Lower lobe of right lung (tissue), 2 donors: ENCODE data around the gene TMEM54. TPM values are rescaled to one million over a fixed set of nuclear protein-coding genes. Genes with fewer than 3 reads are reported as not detected.

Experiments
- ATAC-seq, 2 donors: fragments of 200-7000 bp; cut with Tn5 transposase; one replicate each; pipeline ENCODE4 v1.9.1; 2020 to 2022; ENCODE audit warnings: mild to moderate bottlenecking in 2 of 2, moderate library complexity in 2 of 2
- DNase-seq: peaks from one replicate; pipeline ENCODE4 v3.0.0-alpha.2; 2020
- H3K27ac ChIP-seq: fragments of 200-600 bp; one replicate; pipeline ENCODE4 v1.8.0; 2022
- H3K27me3 ChIP-seq: fragments of 200-600 bp; one replicate; pipeline ENCODE4 v1.8.0; 2022; ENCODE audit warnings: low read depth
- H3K36me3 ChIP-seq: fragments of 200-600 bp; one replicate; pipeline ENCODE4 v1.8.0; 2022; ENCODE audit warnings: mild to moderate bottlenecking
- H3K4me1 ChIP-seq: fragments of 200-600 bp; one replicate; pipeline ENCODE4 v1.8.0; 2022
- H3K4me3 ChIP-seq: fragments of 200-600 bp; one replicate; pipeline ENCODE4 v1.8.0; 2022; ENCODE audit warnings: mild to moderate bottlenecking
- H3K9me3 ChIP-seq: fragments of 200-600 bp; one replicate; pipeline ENCODE4 v1.8.0; 2022
- CTCF ChIP-seq: fragments of 200-600 bp; IDR thresholded peaks from one replicate; pipeline ENCODE4 v1.8.0; 2022; ENCODE audit warnings: antibody characterized with exemption, mild to moderate bottlenecking
- intact Hi-C: fragments of 100-400 bp; cut with DNase I; formaldehyde crosslinking; loops from one replicate; pipeline ENCODE4 v1.11.0; 2022
- total RNA-seq: library from RNA; stranded (reverse); fragmentation: NEBNext Ultra II Directional; extraction: Animal tissue kit (Norgen Biotek cat#: 25700); gene quantifications from one replicate; pipeline ENCODE4 v1.2.1, GENCODE V29; 2021
- donor health status: DM: no; HTN: yes; CAD: no; lungs with severe emphysema.

Gene TMEM54
- total RNA-seq, 1 donor from 2014 or later, result 44.0 TPM

GRCh38 chr1:32919811-32920733 lies 18.9 kb upstream of the TMEM54 start:
- H3K4me3 ChIP-seq, result no peak overlapping the region
- H3K27me3 ChIP-seq, result peaks cover 31% of the 10 kb centered on the region
- peaks cover 5% of the 10 kb centered on the region for H3K4me1 ChIP-seq
- intact Hi-C loops, result no loop called here
- no peak overlapping the region for H3K27ac ChIP-seq
- no peak for TF ChIP-seq CTCF
- H3K36me3 ChIP-seq, result no peaks in the 10 kb centered on the region
- ATAC-seq (no peak), DNase-seq (no peak)
- no peaks in the 10 kb centered on the region for H3K9me3 ChIP-seq

- Histone ChIP-seq H3K9me3 (no peaks in the 10 kb centered on the region), H3K4me1 (no peaks in the 10 kb centered on the region), H3K27ac (no peak overlapping the region), H3K4me3 (no peak overlapping the region), H3K27me3 (peaks cover 17% of the 10 kb centered on the region), H3K36me3 (no peaks in the 10 kb centered on the region)
- no peak for TF ChIP-seq CTCF
- ATAC-seq (no peak), DNase-seq (no peak)
- intact Hi-C loops, result no loop called here
Measured at GRCh38 chr1:32918179-32918578, 17.0 kb upstream of the TMEM54 start.

GRCh38 chr1:32917521-32917920 lies 16.3 kb upstream of the TMEM54 start:
- H3K4me1 ChIP-seq, result no peaks in the 10 kb centered on the region
- no peak for TF ChIP-seq CTCF
- no peak for ATAC-seq
- no peaks in the 10 kb centered on the region for H3K36me3 ChIP-seq
- H3K27ac ChIP-seq, result no peak overlapping the region
- no peak for DNase-seq
- H3K27me3 ChIP-seq, result peaks cover 12% of the 10 kb centered on the region
- H3K9me3 ChIP-seq, result no peaks in the 10 kb centered on the region
- H3K4me3 ChIP-seq, result no peak overlapping the region
- intact Hi-C loops, result no loop called here

- no peak for DNase-seq
- no peak for ATAC-seq
- Histone ChIP-seq H3K27ac (no peak overlapping the region), H3K4me3 (no peak overlapping the region), H3K4me1 (no peaks in the 10 kb centered on the region), H3K9me3 (no peaks in the 10 kb centered on the region), H3K27me3 (peaks cover 8% of the 10 kb centered on the region), H3K36me3 (no peaks in the 10 kb centered on the region)
- intact Hi-C loops, result no loop called here
- TF ChIP-seq CTCF, result no peak
Measured at GRCh38 chr1:32915766-32916706, 14.8 kb upstream of the TMEM54 start.

GRCh38 chr1:32910319-32910718 lies 9.1 kb upstream of the TMEM54 start:
- H3K4me1 ChIP-seq, result no peaks in the 10 kb centered on the region
- no peak for ATAC-seq
- intact Hi-C loops, result no loop called here
- H3K36me3 ChIP-seq, result no peaks in the 10 kb centered on the region
- H3K4me3 ChIP-seq, result no peak overlapping the region
- no peak for DNase-seq
- no peaks in the 10 kb centered on the region for H3K9me3 ChIP-seq
- no peaks in the 10 kb centered on the region for H3K27me3 ChIP-seq
- no peak overlapping the region for H3K27ac ChIP-seq
- no peak for TF ChIP-seq CTCF
